Activated T-helper 17 cell treated with anti-CD3 and anti-CD28 coated beads, Interleukin-2, amount 50 U/mL, for 72 hours (primary cell): Measurements from ENCODE around the gene MST1. TPM values are rescaled to one million over a fixed set of nuclear protein-coding genes. Genes with fewer than 3 reads are reported as not detected.

Source experiments
- ATAC-seq: fragments of 150-1000 bp; cut with Tn5 transposase; replicated peaks from 2 replicates; pipeline ENCODE4 v1.10.0; 2021; ENCODE audit warnings: mild to moderate bottlenecking, moderate library complexity
- H3K27ac Mint-ChIP-seq: one replicate; pipeline ENCODE4 v1.8.0; 2022; ENCODE audit warnings: mixed read lengths
- H3K27me3 Mint-ChIP-seq: one replicate; pipeline ENCODE4 v1.8.0; 2022; ENCODE audit warnings: mixed read lengths
- H3K36me3 Mint-ChIP-seq: one replicate; pipeline ENCODE4 v1.8.0; 2022; ENCODE audit warnings: low read depth, mild to moderate bottlenecking, mixed read lengths
- H3K4me1 Mint-ChIP-seq: one replicate; pipeline ENCODE4 v1.8.0; 2022; ENCODE audit warnings: mixed read lengths
- H3K4me3 Mint-ChIP-seq: one replicate; pipeline ENCODE4 v1.8.0; 2022; ENCODE audit warnings: mild to moderate bottlenecking, mixed read lengths
- H3K9me3 Mint-ChIP-seq: one replicate; pipeline ENCODE4 v1.8.0; 2022; ENCODE audit warnings: mixed read lengths
- total RNA-seq, 2 donors: library from RNA; stranded (reverse); gene quantifications; one replicate each; pipeline ENCODE4 v1.2.3, GENCODE V29; 2022

The MST1 gene
- 10 to 100 TPM in 1 of 2 donors, 1 to 10 TPM in 1; 8.4 to 28.2 TPM for total RNA-seq

DNA sequence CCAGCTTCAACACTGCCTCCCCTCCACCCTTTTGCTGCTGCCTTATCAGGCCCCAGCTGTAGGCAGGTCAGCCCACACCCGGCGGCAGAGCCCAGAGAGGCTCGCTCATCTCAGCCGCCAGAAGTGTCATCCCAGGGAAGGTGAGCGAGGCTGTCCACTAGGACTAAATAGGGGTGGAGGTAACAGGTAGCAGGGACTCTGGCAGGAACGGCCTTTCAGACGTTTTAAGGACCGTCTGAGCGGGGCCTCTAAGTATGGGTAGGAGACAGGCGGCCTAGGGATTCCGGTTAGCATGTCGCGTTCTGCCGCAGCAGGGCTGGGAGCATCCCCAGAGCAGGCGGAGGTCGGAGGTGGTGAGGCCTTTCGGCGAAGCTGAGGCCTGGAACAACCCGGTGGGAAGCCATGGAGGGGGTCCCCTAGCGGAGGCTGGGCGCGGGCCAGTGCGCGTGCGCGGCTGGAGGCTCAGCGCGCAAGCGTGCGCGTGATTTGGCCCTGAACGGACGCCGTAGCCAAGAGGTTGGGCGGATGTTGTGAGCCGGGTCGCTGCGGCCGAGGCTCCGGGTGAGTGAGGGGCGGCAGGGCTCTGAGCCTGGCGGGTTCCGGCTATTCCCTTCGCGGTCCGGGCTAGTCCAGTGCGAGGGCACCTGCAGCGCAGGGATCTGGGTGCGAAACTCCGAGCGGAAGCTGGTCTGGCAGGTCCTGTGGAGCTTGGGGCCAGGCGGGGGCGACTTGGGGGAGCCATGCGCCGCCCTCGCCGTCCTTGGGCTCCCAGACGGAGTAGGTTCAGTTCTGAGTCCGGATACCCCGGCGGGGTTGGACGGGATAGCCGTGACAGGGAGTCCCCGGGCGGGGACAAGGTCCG, at the start of gene MST1, which contains the start of gene RNF123:
Gene MST1 (minus strand): TSS at position 429 of the 862 bp plus-strand sequence. CDS start 783 bp downstream, outside the sequence.
Gene RNF123 (plus strand): TSS at position 512 of the 862 bp plus-strand sequence. CDS start 1,609 bp downstream, outside the sequence.
- Mint-ChIP-seq H3K27me3 (no peaks in the 10 kb centered on the region), H3K4me3 (peak within 1 kb of the TSS; percentile 96), H3K4me1 (peaks cover 10% of the 10 kb centered on the region), H3K36me3 (peaks cover 18% of the 10 kb centered on the region), H3K9me3 (no peaks in the 10 kb centered on the region), H3K27ac (peak within 1 kb of the TSS; percentile 99)
- ATAC-seq = peak; percentile 81

GRCh38 chr3:49738067-49738713, 48.9 kb upstream of the MST1 start:
- H3K4me3 Mint-ChIP-seq = no peak overlapping the region
- H3K36me3 Mint-ChIP-seq = peaks cover 65% of the 10 kb centered on the region
- no peaks in the 10 kb centered on the region for H3K27me3 Mint-ChIP-seq
- no peaks in the 10 kb centered on the region for H3K9me3 Mint-ChIP-seq
- peak overlapping the region; percentile 63 for H3K27ac Mint-ChIP-seq
- no peak for ATAC-seq
- peaks cover 9% of the 10 kb centered on the region for H3K4me1 Mint-ChIP-seq

DNA sequence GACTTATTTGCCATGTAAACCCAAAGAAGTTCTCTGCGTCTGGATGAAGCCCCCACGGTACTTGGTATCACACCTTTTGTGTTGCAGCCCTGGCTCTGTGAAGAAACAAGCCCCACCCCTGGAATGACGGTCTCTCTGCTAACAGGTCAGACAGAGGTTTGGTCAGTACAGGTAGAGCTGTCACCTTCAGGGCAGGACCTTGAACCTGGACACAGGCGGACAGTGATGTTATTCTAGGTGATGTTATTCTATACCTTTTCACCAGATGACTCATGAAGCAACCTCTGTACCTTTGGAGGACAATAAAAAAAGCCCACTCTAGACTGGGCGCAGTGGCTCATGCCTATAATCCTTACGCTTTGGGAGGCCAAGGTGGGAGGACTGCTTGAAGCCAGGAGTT, 45.5 kb upstream of the MST1 start:
- no peak for ATAC-seq
- H3K36me3 Mint-ChIP-seq = peaks cover 87% of the 10 kb centered on the region
- peaks cover 5% of the 10 kb centered on the region for H3K4me1 Mint-ChIP-seq
- H3K27ac Mint-ChIP-seq = no peak overlapping the region
- H3K27me3 Mint-ChIP-seq = no peaks in the 10 kb centered on the region
- H3K4me3 Mint-ChIP-seq = no peak overlapping the region
- no peaks in the 10 kb centered on the region for H3K9me3 Mint-ChIP-seq

- peaks cover 85% of the 10 kb centered on the region for H3K36me3 Mint-ChIP-seq
- no peak overlapping the region for H3K27ac Mint-ChIP-seq
- H3K27me3 Mint-ChIP-seq = no peaks in the 10 kb centered on the region
- H3K4me3 Mint-ChIP-seq = no peak overlapping the region
- ATAC-seq = no peak
- peaks cover 5% of the 10 kb centered on the region for H3K4me1 Mint-ChIP-seq
- no peaks in the 10 kb centered on the region for H3K9me3 Mint-ChIP-seq
Observed at GRCh38 chr3:49733551-49733950, 44.3 kb upstream of the MST1 start.

- no peaks in the 10 kb centered on the region for H3K27me3 Mint-ChIP-seq
- no peaks in the 10 kb centered on the region for H3K9me3 Mint-ChIP-seq
- peaks cover 5% of the 10 kb centered on the region for H3K4me1 Mint-ChIP-seq
- H3K36me3 Mint-ChIP-seq = peaks cover 85% of the 10 kb centered on the region
- no peak overlapping the region for H3K4me3 Mint-ChIP-seq
- no peak for ATAC-seq
- H3K27ac Mint-ChIP-seq = no peak overlapping the region
Observed at GRCh38 chr3:49732597-49732996, 43.3 kb upstream of the MST1 start.

DNA sequence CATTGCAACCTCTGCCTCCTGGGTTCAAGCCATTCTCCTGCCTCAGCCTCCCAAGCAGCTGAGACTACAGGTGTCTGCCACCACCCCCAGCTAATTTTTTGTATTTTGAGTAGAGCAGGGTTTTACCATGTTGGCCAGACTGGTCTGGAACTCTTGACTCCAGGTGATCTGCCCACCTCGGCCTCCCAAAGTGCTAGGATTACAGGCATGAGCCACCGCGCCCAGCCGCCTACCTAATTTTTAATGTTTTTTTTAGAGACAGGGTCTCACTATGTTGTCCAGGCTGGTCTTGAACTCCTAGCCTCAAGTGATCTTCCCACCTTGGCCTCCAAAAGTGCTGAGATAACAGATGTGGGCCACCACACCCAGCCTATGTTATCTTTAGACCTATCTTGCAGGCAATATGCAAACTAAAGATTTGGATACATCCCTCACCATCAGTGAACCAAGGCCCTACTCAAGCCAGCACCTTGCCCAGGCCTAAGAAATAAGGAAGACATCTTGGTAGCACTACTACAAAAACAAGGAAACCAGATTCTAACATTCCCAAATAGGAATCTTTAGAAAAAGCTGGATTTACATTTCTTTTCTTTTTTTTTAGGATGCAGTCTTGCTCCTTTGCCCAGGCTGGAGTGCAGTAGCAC, 40.8 kb upstream of the MST1 start:
- Mint-ChIP-seq H3K36me3 (peaks cover 75% of the 10 kb centered on the region), H3K27ac (no peak overlapping the region), H3K9me3 (no peaks in the 10 kb centered on the region), H3K4me1 (no peaks in the 10 kb centered on the region), H3K27me3 (no peaks in the 10 kb centered on the region), H3K4me3 (no peak overlapping the region)
- no peak for ATAC-seq

GRCh38 chr3:49727924-49728361, 38.7 kb upstream of the MST1 start:
- Mint-ChIP-seq H3K4me3 (no peak overlapping the region), H3K27ac (no peak overlapping the region)
- no peak for ATAC-seq

DNA sequence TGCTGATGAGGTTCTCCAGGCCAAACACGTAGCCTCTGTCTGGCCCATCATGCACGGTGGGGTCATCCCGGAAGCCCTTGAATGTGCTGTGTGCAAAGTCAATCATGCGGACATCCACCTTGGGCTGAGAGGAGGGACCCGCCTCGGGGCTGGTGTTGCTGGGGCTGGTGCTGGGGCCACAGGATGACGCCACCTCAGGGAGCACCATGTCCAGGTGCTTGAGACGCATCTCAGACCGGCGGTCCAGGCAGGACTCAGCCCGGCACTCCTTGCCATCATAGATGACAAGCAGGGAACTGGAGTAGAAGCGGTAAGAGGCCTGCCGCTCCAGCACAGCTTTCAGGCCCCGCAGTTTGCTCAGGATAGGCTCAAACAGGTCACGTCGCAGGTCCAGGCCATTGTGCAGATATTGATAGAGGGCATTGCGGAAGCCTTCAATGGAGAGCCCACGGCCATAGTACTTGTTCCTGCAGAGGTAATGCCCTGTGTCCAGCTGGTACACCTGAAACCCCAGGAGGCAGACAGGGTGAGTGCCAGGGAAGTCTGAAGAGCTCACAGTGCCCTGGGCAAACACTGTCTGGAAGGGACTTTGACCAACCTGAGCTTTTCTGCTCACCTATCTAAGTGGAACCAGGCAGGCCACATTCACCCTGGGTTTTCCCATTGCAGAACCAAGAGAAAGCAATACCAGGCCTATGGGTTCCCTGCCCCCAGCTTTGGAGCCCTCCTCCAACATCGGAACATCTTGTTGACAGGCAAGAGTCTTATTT, 38.1 kb upstream of the MST1 start:
- H3K4me3 Mint-ChIP-seq = no peak overlapping the region
- no peaks in the 10 kb centered on the region for H3K4me1 Mint-ChIP-seq
- H3K27me3 Mint-ChIP-seq = no peaks in the 10 kb centered on the region
- H3K36me3 Mint-ChIP-seq = peaks cover 69% of the 10 kb centered on the region
- no peak for ATAC-seq
- H3K9me3 Mint-ChIP-seq = no peaks in the 10 kb centered on the region
- H3K27ac Mint-ChIP-seq = no peak overlapping the region

More at GRCh38 chr3:49727924-49728361, 38.7 kb upstream of the MST1 start:
- Mint-ChIP-seq H3K36me3 (peaks cover 69% of the 10 kb centered on the region), H3K27me3 (no peaks in the 10 kb centered on the region), H3K4me1 (no peaks in the 10 kb centered on the region), H3K9me3 (no peaks in the 10 kb centered on the region)

DNA sequence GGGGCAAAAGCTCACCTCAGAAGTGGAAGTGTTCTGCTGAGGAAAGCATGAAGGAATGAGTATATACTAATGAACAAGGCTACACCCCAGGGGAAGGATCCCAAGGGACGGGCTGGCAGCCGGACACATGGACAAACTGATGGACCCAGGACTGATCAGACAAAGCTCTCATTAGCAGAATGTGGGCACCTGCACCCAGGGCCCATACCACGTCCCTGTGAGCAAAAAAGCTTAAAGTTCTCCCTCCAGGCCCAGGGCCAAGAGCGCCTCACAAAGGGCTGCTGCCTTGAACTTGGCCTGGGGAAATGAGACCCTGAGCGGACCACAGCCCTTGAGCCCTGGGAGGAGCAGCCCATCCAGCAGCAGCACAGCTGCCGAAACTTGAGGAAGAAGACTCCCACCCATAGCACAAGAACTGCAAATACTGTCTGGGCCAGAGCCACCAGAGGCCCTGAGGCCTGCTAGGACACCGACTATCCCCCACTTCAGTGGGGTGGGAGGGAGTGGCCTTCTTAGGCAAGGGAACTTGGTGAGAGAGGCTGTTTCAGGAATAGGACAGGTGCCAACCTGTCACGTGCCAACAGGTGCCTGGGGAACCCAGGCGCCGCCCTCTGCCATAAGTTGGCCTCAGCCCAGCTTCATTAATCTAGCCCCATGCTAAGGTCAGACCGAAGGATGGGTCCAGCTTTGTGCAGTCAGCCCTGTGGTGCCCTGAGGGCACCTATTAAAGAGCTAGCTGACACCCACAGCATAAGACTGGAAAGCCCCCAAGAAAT, 36.8 kb upstream of the MST1 start:
- no peaks in the 10 kb centered on the region for H3K4me1 Mint-ChIP-seq
- no peaks in the 10 kb centered on the region for H3K9me3 Mint-ChIP-seq
- H3K36me3 Mint-ChIP-seq = peaks cover 65% of the 10 kb centered on the region
- H3K27me3 Mint-ChIP-seq = no peaks in the 10 kb centered on the region
- H3K27ac Mint-ChIP-seq = no peak overlapping the region
- H3K4me3 Mint-ChIP-seq = no peak overlapping the region
- ATAC-seq = no peak

- H3K4me3 Mint-ChIP-seq = peak overlapping the region; percentile 95
- H3K4me1 Mint-ChIP-seq = no peaks in the 10 kb centered on the region
Observed at GRCh38 chr3:49724586-49724985, 35.3 kb upstream of the MST1 start.

DNA sequence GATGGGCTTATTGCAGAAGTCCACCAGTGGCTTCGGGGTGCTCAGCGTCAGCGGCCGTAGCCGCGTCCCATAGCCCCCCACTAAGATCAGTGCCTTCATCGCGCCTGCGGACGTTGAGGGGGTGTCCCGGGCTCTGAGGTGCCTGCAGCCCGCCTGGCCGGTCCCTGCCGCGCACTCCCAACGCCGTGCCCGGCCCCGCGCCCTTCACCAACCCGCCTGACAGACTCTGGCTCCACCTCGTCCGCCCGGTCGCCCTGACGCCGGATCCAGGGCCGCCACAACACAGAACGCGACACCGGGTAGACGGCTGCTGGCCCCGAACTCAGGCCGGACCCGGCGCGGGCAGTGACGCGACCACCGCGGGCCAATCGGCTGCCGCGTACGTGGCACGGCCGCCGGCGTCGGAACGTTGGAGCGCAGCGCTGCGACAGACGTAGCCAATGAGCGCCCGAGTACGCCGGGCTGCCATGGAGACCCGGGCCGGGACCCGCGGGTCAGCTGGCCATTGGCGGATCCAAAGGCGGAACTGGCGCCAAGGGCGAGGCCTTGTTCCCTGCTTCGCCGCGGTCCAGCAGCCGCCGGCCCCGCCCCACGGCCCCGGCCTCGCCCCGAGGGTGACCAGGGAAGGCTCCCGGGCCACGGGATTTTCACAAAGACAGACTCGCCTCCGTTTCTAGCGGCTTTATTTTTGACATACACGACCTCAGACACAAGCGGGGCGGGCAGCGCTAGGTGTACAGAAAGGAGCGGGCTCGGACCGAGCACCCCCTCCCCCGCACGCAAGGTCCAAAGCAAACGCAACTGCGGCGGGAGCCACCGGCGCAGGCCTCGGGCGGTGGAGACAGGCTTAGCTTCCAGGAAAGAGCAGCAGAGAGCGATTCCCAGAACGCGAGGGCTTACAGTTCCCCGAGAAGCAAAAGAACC, 34.6 kb upstream of the MST1 start, which contains the start of gene GMPPB:
Gene GMPPB (minus strand): TSS at position 324 of the 924 bp plus-strand sequence. CDS start 225 bp downstream, at position 99.
- ATAC-seq = peak; percentile 92
- H3K4me3 Mint-ChIP-seq = peak within 1 kb of the TSS; percentile 95
- no peaks in the 10 kb centered on the region for H3K9me3 Mint-ChIP-seq
- peaks cover 57% of the 10 kb centered on the region for H3K36me3 Mint-ChIP-seq
- H3K27me3 Mint-ChIP-seq = no peaks in the 10 kb centered on the region
- peaks cover 3% of the 10 kb centered on the region for H3K4me1 Mint-ChIP-seq
- peak within 1 kb of the TSS; percentile 96 for H3K27ac Mint-ChIP-seq

More at GRCh38 chr3:49724586-49724985, 35.3 kb upstream of the MST1 start:
- Mint-ChIP-seq H3K36me3 (peaks cover 61% of the 10 kb centered on the region), H3K9me3 (no peaks in the 10 kb centered on the region), H3K27me3 (no peaks in the 10 kb centered on the region), H3K27ac (peak overlapping the region; percentile 96)
- ATAC-seq = no peak

DNA sequence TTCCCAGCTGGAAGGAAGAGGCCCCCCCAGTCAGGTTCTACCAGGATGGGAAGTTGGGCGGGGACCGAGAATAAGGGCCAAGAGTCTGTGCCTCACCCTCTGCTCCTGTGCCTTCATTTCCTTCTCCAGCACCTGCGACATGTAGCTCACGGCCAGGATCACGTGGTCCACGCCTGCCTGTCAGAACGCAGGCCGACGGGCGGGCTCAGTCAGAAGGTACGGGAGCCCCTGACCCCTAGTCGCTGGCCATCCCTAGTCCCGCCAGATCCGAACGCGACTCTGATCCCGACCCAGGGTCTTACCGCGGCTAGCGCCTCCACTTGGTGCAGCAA, 34.0 kb upstream of the MST1 start:
- Mint-ChIP-seq H3K27ac (peak overlapping the region; percentile 96), H3K27me3 (no peaks in the 10 kb centered on the region), H3K9me3 (no peaks in the 10 kb centered on the region), H3K36me3 (peaks cover 57% of the 10 kb centered on the region), H3K4me1 (peaks cover 8% of the 10 kb centered on the region), H3K4me3 (peak overlapping the region; percentile 95)
- ATAC-seq = peak; percentile 31
